D341Med (cell line): ENCODE results near the gene CHSY1.
"Not testable (repeated sequence)": the region's sequence is repeated elsewhere in the genome, so short reads cannot be mapped to it uniquely, and the experiment has no call there.

ENCODE experiments used
- DNase-seq: peaks from one replicate; pipeline ENCODE4 v3.0.0; 2012; ENCODE audit warnings: low spot score

CHSY1 gene

DNA sequence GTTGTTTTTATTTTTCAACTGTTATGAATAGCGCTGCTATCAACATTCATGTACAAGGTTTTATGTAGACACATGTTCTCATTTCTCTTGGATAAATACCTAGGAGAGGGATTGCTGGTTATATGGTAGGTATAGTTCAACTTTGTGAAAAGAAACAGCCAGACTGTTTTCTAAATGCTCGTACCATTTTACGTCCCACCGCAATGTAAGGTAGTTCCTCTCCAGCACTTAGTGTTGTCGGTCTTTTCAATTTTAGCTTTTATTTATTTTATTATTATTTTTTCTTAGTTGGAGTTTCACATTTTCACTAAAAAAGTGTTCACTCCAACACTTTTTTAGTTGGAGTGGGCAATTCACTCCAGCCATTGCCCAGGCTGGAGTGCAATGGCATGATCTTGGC lies 117.1 kb downstream of the CHSY1 start:
- no peak for DNase-seq

DNA sequence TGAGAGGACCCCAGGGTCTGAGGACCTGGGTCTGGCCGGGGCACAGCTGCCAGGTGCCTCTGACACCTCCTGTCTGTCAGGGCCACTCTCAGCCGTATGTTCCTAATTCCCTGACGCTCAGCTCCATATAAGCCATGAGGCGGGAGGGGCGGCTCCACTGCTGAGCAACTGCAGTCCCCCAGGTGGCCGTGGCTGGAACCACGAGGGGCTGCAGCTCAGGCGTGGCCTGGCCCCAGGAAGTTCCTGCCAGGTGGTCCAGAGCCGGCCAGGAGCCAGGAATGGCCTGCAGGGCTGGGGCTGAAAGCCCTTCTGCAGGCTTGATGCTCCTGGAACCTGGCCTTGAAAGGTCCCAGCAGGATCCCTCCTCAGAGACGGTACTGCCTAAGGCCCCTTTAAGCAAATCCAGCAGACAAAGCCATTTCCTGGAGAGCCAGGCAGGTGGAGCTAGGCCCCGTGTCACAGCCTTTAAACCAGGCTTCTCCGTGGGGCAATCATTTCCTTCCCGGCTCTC lies 118.0 kb downstream of the CHSY1 start:
- DNase-seq: no peak

DNA sequence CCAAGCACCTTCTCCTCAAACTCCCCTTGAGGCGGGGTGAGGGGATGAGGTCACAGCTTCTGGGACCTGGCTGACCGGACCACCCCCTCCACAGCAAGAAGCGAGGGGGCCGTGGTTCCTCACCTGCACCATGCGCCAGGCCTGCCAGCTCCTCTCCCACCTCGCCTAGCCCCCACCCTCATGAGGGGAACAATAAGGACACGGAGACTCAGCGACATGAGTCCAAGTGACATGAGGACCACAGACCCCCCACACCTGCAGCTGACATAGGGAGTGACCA lies 118.7 kb downstream of the CHSY1 start:
- no peak for DNase-seq

DNA sequence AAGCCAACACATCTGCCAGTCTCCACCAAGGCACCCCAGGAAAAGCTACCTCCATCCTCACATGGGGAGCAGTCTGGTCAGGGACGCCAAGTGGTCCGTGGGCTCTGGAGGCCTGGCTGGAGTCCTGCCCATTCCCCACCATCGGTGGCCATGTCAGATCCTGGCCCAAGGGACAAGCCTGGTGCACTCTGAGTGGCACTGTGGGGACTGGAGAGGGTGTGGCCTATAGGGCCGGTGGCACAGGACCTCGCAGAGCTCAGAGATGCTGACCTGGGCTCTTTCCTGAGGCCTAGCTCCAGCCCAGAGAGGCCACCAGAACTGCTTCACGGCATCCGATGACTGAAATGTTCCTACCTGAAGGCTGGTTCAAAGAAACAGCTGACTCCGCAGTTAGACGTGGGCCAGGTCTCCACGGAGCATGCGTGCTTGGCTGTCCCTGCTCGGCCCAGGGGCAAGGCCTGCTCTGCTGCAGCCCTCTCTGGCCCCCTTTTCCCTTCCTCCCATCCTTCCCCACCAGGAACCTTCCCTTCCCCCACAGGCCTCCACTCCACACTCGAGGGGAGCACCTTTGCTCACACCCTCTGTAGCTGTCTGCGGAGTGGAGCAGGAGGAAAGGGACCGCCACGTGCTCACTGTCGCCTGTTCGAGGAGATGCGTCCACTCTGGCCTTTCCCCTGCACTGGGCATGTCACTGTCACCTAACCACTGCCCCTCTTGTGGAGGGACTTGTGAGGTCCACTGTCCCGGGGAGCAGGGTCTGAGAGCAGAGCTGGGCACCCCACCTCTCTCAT lies 119.3 kb downstream of the CHSY1 start:
- DNase-seq: no peak

- no peak for DNase-seq
These were observed 120.1 kb downstream of the CHSY1 start for GRCh38 chr15:101131489-101132389.

DNA sequence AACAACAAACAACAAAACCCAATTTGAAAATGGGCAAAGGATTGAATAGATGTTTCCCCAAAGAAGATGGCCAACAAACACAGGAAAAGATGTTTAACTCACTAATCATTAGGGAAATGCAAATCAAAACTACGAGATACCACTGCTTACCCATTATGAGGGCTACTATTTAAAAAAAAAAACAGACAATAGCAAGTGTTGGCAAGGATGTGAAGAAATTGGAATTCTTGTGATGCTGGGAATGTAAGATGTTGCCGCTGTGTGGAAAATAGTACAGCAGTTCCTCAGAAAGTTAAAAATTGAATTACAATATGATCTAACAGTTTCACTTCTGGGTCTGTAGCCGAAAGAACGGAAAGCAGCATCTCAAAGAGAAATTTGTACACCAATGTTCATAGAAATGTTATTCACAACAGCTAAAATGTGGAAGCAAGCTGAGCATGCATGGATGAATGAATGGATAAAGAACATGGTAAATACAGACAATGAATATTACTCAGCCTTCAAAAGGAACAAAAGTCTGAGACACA lies 121.9 kb downstream of the CHSY1 start:
- DNase-seq: no peak

DNA sequence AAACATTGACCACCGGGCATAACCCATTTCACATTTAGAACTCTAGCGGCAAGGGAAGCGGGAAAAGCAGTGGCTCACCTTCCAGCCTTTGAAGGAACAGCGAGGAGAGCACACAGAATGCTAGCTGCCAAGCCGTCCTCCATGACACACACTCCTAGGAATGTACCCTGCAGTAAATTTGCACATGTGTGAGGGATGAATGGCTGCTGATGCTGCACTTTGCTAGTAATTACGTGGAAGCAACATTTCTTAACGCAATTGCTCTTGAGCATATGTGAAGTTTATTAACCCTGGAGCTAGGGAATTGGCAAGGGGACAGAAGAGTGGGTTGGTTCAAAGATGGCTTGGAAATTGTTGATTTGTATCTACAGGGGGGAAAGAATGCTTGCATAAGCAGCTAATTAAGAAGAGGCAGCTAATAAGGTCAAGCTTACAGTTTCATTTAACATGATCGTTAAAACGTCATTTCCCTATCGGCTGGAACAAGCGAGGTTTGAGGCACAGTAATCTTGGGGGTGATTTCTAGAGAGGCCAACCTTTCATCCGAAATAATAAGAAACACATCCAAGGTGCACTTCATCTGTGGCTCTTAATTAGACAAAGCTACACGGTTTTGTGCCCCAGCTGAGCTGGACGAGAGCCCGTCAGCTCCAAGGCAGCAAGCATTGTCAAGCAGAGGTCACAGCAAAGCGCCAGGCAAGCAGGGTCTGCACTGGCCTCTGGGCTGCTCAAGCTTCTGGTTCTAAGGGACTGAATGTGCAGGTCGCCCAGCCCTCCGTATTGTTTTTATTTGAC lies 123.4 kb downstream of the CHSY1 start:
- DNase-seq: no peak

DNA sequence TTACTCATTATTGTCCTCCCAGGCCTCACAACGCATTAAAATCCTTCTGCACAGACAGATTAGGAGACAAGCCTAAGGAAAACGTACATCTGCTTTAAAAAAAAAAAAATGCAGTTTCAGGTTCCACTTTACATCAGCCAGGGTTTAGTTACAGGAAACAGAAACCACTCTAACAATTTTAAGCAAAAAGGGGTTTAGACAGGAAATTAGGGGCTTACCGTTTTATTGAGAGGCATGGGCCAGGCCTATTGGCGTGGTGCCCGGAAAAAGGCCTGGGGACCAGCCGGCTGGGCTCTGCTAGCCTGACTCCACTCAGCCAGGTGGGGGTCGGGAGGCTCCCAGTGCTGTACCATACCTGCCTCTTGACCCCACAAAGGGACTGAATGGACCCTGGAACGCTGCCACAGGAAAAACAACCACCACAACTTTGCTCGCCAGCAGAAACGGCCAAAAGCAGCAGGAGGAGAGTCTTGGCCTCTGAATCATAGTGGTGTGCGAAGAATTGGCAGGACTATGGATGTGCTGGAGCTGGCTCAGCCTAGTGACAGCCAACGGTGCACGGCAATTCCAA lies 124.3 kb downstream of the CHSY1 start:
- peak; percentile 78 for DNase-seq

DNA sequence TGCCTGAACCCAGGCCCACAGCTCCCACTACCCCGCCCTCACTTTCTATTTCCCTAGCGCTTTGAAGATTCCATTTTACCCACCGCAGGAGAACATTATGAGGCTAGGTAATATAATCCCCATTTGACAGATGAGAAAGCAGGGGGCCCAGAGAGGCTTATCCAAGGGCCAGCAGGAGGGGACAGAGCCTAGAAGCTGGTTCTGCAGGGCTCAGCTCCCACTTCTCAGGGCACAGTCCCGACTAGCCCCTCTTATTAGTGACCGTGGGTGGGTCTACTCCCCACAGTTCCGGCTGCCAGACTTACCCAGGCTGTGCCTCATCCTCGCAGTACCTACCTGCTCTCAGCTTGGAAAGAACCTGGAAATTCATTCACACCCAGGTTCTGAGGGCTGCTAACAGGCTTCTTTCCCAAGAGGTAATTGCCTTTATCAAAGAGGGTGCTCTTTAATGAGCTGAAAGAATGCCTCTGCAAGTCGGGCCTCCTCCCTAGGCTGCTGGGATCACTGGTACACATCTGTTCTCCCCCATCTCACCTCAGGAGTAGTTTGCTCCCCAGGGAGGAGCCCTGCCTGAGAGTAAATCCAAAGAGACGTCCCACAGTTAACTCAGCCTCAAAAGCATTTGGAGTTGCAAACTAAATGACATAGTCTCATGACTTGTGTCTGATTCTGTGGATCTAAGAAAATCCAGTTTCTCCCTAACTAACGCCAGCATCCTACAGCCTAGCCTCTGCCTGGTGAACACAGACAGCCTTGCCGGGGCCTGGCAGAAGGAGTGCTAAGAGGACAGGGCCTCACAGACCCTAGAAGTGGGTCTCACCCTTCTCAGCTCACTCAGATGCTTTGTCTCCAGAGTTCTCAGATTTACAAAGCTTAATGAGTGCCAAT lies 125.0 kb downstream of the CHSY1 start:
- DNase-seq: peak; percentile 57

DNA sequence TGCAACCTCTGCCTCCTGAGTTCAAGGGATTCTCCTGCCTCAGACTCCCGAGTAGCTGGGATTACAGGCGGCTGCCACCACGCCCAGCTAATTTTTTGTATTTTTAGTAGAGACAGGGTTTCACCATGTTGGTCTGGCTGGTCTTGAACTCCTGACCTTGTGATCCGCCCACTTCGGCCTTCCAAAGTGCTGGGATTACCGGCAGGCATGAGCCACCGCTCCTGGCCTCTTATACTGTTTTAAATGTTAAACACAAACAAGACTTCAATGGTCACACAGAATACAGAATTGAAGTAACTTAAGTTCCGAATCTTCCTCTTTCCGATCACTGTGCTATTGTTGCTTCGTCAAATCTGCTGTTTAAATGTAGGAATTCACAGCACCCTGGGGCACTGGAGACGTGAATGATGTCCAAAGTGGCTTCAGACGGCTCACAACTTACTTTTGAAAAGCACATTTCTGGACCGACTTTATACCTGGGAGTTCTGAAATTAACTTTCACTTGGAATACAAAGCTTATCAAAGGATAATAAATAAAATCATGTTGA lies 125.9 kb downstream of the CHSY1 start:
- not testable (repeated sequence) for DNase-seq
